HG02852 (cell line): ENCODE data around the gene ZNF566.
A peak's percentile ranks its signal among the peaks of the same experiment; 100 is the strongest.

ENCODE experiments used
- ATAC-seq: cut with Tn5 transposase; IDR thresholded peaks from one replicate; pipeline ENCODE4 v1.9.1; 2021; ENCODE audit warnings: mild to moderate bottlenecking, moderate library complexity; ENCODE audit not compliant: unreplicated experiment

ZNF566 gene

DNA sequence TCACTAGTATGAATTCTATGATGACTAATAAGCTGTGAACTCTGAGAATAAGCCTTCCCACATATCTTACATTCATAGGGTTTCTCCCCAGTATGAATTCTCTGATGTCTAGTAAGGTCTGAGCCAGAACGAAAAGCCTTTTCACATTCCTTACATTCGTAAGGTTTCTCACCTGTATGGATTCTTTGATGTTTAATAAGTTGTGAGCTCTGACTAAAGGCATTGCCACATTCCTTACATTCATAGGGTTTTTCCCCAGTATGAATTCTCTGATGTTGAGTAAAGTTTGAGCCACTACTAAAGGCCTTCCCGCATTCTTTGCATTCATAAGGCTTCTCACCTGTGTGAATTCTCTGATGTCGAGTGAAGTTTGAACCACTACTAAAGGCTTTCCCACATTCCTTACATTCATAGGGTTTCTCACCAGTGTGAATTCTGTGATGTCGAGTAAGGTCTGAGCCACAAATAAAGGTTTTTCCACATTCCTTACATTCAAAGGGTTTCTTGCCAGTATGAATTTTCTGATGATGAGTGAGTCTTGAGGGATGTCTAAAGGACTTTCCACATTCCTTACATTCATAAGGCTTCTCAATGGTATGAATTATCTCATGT, 40.2 kb downstream of the ZNF566 start:
- no peak for ATAC-seq

DNA sequence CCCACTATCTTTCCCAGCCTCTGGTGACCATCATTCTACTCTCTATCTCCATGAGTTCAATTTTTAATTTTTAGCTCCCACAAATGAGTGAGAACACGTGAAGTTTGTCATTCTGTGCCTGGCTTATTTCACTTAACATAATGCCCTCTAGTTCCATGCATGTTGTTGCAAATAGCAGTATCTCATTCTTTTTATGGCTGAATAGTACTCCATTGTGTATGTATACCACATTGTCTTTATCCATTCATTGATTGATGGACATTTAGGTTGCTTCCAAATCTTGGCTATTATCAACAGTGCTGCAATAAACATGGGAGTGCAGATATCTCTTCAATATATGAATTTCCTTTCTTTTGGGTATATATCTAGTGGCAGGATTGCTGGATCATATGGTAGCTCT, 48.0 kb downstream of the ZNF566 start:
- no peak for ATAC-seq

DNA sequence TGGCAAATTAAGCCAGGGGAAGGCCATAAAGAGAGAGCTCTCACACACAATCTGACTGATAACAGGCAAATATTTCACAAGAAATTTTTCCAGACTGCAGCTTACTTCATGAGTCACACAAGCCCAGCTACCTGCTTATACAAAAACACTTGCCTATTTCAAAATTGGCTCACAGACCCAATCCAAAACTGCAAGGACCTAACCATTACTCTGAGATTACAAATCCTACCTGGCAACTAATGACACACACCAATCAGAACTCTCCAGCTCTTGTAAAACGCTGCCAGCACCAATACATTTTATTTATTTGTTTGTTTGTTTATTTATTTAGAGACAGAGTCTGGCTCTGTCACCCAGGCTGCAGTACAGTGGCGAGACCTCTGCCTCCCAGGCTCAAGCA, 52.8 kb downstream of the ZNF566 start:
- ATAC-seq = no peak

DNA sequence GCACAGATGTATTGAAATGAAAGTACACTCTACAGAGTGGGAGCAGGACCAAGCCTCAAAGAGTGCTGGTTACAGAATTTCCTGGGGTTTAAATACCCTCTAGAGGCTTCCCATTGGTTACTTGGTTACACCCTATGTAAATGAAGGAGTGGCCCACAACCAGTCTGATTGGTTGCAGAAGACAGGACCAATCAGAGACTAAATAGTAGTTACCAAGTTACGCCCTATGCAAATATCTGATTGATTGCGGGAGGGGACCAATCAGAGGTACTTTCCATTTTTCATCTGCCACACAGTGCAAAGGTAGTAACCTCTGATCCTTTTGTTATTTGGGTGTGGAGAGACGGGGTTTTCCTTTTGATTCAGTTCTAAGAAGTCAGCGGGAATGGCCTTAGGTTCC, 65.4 kb downstream of the ZNF566 start:
- ATAC-seq = no peak

DNA sequence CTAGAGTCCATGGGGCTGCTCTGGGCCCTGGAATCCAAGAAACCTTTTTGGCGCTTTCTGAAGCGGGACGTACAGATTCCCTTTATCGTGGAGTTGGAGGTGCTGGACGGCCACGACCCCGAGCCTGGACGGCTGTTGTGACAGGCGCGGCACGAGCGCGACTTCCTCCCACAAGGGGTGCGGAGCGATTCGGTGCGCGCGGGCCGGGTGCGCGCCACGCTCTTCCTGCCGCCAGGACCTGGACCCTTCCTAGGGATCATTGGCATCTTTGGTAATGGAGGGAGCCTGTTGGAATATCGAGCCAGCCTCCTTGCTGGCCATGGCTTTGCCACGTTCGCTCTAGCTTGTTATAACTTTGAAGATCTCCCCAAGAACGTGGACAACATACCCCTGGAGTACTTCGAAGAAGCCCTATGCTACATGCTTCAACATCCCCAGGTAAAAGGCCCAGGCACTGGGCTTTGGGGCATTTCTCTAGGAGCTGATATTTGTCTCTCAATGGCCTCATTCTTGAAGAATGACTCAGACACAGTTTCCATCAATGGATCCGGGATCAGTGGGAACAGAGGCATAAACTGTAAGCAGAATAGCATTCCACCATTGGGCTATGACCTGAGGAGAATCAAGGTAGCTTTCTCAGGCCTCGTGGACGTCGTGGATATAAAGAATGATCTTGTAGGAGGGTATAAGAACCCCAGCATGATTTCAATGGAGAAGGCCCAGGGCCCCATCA, 67.4 kb downstream of the ZNF566 start:
- no peak for ATAC-seq

DNA sequence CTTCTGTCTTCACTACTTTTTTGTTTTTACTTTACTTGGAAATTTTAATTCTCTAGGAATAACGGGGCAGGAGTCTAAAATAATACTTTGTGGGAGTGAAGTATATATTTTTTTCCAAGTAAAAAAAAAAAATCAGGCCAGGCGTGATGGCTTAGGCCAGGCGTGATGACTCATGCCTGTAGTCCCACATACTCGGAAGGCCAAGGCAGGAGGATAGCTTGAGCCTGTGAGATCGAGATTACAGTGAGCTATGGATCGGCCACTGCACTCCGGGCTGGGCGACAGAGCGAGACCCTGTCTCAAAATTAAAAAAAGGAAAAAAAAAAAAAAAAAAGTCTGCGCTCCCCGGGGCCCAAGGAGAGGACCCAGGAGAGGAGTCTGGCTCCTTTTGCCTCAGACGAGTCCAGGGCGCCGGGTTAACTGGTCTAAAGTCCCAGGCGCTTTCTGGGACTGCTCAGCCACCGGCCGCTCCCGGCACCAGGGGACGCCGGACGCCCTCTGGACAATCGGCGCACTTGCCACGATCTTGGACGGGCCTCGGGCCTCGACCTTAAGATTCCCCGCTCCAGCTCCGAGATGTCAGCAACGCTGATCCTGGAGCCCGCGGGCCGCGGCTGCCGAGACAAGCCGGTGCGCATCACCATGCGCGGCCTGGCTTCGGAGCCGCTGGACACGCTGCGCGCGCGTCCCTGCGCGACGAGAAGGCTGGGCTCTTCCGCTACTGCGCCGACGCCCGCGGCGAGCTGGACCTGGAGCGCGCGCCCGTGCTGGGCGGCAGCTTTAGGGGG, 68.2 kb downstream of the ZNF566 start:
- ATAC-seq = no peak

DNA sequence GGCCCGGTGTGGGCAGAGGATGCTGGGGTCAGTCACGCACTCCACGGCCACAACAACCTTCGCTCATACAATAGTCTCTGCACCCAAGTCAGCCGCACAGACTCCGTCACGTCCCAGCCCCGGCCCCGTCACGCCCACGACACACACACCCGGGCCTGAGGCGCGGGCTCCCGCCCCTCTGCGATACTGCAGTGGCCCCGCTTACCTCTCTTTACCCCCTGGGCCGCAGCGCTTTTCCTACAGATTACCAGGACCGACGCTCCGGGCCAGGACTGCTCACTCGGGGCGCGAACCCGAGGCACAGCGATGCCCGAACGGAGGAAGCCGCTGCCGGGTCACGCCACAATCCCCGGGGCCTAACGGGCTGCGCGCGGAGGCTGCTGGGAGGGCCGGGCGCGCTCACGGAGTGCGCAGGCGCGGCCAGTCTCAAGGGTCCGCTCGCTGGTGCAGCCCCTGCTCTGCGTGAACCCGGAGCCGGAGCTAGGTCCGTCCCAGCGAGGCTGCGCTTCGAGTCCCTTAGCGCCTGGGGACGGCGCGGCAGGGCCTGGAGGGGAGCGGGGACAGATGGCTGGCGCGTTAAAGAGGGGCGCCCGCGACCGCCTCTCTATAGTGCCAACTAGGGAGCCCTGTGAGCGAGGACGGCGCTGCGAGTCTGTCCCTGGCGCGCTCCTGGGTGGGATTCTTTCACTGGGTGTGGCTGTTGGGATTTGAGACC, 70.9 kb downstream of the ZNF566 start, which contains the start of gene ZFP82:
TSS of gene ZFP82 (minus strand) at position 358 of the 715 bp plus-strand sequence. CDS start 8,855 bp downstream, outside the sequence.
- ATAC-seq = peak; percentile 85

DNA sequence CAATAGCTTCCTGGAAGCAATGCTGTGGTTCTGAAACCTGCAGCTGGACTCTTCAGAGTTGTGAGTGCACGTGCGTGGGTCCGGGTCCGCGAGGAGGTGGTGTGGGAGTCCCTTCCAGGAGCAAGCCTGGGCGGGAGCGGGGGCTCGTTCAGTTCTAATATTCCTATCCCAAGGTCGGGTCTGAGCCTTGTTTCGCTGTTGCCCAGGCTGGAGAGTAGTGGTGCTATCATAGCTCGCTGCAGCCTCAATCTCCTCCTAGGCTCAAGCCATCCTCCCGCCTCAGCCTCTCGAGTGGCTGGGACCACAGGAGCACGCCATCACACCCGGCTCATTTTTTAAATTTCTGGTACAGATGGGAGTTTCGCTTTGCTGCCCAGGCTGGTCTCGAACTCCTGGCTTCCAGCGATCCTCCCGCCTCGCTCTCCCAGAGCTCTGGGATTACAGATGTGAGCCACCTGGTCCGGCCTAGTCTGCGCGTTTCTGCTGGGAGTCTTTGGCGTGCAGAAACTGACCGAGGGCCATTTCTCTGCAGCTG, 71.5 kb downstream of the ZNF566 start:
- ATAC-seq = no peak

DNA sequence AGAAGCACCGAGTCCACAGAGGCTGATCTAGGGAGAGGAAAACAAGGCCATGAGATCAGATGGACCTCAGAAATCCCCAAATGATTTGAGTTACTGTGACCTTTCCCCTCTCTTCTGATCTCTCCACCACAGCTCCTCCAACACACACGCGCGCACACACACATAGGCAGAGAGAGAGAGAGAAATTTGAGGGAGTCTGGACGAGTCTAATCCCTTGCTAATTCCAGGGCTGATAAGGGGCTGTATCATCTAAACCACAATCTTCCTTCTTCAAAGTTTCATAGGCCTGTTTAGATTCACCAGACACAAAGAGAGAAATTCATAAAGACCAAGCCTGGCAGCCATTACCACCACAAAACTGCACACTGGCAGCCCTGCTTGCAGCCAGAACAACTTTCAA, 79.5 kb downstream of the ZNF566 start:
- no peak for ATAC-seq

DNA sequence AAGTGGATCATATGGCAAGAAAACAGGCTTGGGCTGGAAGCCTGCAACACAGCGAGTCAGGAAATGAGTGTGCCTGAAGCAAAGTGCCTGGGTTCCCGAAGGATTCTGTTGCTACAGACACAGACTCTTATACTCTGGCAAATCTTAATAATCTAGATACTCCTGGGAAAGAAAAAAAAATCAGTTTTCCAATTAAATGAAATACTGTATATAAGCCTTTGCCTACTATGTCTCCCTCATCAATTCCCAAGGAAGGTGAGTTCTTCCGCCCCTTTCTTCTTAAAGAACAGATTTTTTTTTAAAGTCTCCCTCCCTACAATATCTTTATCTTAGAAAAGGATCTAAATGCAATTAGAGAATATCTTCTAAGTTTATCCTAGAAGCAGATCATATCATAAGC, 81.3 kb downstream of the ZNF566 start:
- ATAC-seq = no peak

DNA sequence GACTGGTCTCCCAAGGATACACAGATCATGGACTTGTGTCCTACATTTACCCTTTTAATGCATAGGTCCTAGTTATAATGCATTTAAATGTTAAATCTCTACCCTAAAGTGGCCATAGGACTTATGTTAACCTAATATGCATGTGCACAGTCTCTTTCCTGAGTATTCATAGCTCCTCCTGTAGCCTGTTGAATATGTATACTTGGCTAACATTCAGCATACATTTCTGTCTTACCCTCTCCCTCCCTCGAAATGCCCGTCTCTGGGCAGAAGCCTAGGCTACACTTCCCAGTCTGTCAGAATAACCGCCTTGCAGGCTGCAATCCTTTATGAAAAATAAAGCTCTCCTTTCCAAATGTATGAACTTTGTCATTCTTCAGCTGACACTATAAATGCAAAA, 84.9 kb downstream of the ZNF566 start:
- ATAC-seq = no peak

DNA sequence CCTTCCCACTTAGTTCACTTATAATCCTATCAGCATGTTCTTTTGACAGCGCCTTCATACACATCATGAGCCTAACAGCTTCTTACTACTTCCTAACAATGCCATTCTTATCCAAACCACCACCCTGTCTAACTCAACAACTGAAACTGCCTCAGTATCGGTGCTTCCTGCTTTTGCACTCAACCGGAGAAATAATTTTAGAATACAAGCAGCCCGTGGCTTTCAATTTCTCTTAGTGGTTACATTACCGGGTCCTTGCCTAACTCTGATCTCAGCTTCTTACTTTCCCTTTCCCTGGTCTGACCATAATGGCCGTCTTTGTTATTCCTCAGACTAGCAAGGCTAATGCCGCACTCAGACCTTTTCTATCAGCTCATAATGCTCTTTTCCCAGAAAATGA, 87.9 kb downstream of the ZNF566 start:
- no peak for ATAC-seq

DNA sequence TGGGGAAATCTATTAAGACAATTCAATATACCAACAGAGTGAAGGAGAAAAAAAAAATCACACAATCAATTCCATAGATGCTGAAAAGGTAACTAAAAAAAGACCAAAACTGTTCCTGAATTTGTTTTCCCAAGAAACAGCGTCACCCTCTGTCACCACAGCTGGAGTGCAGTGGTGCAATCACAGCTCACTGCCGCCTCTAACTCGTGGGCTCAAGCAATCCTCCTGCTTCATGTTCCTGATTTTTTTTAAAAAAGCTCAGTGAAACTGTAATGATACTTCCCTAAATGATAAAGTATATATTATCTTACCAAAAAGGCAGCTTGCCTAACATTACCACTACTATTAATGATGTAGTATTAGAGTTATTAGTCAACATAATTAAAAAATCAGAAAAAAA, 90.8 kb downstream of the ZNF566 start:
- ATAC-seq = no peak
